Putamen (tissue), 1 donor: ENCODE results near the gene DNASE1L3.

ENCODE experiments used
- DNase-seq: peaks from one replicate; pipeline ENCODE4 v3.0.0-alpha.2; 2016; ENCODE audit warnings: low spot score

DNASE1L3 gene

DNA sequence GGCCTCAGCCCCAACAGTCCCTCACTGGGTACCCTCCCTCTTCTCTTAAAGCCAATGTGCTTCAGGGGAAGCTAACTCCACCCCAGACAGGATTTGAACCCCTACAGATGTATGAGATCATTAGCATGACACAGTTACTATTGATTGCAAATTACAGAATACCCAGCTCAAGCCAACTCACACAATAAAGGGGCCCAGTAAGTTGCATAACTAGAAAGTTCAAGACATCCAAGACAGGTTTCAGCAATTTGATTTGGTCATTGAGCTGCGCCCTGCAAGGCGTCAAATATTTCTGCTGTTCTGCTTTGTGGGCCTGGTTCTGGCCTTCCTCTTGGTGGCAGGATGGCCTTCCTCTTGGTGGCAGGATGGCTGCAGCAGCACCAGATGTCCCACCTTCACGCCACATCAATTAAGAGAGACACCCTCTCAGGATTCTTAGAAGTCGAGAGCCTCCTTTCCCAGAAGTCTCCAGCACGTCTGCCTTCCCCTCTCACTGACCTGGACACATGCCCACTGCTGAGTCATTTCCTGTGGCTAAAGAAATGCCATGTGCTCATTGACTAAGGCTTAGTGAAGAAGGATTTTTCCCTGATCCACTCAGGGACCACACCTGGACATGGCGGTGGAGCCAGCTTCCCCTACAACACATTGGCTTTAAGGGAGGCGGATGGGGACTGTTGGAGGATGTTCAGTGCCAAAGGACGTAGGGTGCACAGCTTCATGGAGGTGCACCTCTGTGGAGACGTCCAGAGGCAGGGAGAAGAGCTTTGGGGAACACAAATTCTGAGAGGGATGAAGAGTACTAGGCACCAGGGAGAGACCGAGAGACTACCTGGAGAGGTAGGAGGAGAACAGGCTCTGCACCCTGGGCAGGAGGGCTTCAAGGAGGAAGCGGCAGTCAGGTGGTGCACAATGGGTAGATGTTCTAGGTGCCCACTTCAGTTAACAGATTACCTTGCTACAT, 49.1 kb downstream of the DNASE1L3 start:
- no peak for DNase-seq

DNA sequence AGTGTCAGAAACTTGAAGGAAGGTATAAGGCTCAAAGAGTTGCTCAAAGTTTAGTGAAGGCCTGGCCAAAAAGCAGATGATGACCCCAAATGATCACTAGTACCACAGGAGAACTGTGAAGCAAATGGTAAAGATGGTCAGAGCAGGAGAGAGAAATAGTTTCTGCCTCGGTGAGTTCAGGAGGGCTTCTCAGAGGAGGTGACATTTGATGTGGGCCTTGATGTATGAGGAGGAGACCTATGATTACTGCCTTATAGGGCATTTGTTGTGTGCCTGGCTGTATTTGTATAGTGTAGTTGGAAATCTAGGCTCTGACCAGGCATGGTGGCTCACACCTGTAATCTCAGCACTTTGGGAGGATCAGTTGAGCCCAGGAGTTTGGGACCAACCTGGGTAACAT, 50.4 kb downstream of the DNASE1L3 start:
- DNase-seq = no peak

DNA sequence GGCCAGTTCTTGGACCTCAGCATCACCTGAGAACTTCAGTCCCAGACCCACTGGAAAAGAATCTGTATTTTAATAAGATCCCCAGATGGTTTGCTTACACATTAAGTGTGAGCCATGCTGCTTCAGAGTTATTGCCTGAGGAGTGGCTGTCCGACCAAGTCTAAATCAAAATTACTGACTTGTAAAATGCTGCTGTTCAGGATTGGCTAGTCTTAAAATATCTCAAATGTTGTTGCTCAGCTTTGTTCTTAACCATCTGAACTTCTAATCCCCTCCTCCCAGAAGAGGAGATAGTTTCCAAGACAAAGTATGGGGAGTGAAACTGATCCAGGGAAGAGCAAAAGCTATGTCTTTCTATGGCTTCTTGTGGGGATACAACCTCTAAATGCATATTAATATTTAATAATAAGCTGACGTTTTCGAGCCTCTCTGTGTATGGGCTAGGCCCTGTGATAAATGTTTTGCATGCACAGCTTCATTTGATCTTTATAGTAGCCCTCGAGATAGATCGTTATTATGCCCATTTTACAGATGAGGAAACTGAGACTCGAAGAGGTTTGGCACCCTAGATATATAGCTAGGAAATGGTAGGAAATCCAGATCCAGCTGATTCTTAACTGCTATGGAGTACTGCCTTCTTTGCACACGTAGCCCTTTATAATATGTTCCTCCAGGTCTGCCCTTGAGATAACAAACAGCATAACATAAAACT, 52.2 kb downstream of the DNASE1L3 start:
- no peak for DNase-seq

DNA sequence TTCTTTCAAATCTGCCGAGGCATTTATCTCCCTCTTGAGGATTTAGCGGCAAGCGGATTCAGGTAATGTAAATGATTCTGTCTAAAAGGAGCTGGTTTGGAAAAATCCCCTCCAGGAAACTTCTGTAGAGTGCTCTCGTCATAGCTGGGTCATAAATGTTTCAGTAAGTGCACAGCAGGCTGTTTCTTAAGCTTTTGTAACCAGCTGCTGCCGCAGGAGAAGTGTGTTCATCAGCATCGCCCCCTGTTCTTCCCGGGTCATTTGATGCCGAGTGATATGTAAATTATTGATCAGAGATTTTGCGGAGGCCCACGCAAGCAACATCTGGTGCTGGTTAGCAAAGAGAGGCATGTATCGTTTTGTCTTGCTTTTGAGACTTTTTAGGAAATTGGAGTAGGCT, 53.1 kb downstream of the DNASE1L3 start:
- DNase-seq = no peak

DNA sequence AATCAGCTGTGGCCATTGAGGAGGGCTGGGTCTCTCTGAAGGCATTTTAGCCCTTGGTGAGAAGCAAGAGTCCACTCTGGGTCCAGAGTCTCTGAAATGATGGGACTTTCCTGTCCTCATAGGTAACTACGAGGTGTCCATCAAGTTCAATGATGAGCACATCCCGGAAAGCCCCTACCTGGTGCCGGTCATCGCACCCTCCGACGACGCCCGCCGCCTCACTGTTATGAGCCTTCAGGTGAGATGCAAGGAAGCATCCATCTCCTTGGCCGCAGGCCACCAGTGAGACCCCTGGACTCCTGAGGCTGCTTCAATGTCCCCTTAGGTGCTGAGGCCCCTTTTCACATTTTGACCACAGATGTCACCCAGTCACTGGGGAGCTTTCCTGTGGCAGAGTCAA, 54.9 kb downstream of the DNASE1L3 start:
- DNase-seq = no peak

DNA sequence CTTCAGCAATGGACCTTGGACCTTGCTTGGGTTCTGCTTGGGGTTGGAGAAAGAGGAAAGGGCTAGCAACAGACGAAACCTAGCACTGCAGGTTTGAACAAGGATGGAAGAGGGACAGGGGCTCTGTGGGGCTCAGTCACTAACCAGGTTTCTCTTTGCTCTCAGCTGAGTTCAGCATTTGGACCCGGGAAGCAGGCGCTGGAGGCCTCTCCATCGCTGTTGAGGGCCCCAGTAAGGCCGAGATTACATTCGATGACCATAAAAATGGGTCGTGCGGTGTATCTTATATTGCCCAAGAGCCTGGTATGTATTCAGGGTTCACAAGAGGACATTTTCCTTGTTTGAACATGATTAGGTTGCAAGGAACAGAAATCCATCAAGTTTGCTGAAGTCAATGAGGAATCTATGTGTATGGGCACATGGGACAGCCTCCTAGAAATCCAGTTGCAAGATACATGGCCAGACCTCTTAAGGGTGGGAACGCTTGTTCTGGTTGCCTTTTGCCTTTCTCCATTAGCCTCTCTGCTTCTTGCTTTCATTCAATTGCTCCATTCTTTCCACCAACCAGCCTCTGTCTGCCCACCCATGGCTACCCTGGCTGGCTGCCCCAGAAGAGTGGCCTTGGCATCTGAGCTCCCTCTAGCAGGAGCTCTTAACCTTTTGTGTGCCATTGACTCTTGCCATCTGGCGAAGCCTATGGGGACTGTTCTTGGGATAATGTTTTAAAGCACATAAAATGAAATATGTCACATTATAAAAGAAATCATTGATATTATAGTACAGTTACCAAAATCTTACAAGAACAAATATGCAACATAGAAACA, 55.9 kb downstream of the DNASE1L3 start:
- DNase-seq = no peak

DNA sequence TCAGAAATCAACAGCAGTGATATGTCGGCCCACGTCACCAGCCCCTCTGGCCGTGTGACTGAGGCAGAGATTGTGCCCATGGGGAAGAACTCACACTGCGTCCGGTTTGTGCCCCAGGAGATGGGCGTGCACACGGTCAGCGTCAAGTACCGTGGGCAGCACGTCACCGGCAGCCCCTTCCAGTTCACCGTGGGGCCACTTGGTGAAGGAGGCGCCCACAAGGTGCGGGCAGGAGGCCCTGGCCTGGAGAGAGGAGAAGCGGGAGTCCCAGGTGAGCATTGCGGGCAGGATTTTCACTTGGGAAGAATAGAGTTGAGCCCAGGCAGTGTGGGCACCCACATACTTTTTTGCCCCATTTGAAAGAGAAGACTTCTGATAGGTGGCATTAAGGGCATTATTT, 57.4 kb downstream of the DNASE1L3 start:
- no peak for DNase-seq

DNA sequence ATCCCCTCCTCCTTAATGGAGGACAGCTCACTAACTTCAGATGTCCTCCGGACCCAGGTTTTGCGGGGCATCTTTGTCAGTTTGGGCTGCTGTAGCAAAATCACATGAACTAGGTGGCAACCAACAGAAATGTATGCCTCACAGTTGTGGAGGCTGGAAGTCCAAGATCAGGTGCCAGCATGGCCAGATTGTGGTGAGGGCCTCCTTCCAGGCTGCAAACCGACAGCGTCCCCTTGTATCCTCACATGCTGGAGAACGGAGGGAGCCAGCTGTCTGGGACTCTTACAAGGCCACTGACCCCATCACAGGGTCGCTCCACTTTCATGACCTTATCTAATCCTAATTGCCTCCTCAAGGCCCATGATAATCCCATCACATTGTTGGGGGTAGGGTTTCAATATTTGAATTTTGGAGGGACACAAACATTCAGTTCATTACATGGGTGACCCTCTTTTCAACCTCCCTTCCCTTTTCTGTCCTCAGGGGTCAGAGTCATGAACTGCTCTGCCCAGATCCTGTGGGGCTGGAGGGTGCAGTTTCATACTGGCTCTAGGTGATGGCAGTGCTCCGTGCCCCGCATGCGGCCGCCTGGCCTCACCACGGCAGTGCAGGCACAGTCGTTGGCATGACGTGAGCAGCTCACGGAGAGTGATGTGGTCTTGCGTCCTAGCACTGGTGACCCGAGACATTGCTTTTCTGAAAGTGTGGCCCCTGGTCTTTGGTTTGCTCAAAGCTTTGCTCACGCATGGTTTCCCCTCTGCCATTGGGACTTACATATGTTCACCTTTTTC, 58.4 kb downstream of the DNASE1L3 start:
- no peak for DNase-seq

DNA sequence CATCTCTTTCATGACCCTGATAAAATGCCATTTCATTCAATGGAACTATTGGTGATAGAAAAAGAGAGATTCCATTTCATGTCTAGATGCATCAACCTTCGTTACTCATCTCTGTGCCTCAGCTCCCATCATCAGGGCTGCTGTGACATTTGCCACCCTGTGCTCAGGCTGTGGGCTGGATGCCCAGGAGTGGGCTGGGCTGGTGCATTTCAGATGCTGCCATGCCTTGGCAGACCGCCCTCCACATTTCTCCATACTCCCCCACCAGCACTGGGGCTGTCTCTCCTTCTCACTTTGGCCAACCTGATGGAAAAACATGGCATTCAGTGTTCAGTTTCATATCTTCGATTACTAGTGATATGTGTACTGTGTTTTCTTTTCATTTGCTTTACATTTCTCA, 59.1 kb downstream of the DNASE1L3 start:
- DNase-seq = peak; percentile 53

DNA sequence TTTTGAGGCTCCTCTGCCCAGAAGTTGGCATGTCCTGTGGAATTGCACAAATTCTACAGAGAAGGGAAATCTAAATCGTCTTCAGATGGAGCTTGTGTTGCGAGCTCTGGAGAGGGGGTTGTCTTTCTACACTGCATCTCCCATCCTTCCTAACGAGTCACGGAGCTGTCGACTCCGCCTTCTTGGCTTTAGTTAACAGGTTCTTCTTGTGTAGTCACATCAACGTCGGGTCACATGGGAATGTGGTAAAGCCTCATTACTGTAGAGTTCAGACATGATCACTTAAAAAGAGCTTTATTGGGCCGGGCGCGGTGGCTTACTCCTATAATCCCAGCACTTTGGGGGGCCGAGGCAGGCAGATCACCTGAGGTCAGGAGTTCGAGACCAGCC, 60.0 kb downstream of the DNASE1L3 start:
- DNase-seq = no peak

DNA sequence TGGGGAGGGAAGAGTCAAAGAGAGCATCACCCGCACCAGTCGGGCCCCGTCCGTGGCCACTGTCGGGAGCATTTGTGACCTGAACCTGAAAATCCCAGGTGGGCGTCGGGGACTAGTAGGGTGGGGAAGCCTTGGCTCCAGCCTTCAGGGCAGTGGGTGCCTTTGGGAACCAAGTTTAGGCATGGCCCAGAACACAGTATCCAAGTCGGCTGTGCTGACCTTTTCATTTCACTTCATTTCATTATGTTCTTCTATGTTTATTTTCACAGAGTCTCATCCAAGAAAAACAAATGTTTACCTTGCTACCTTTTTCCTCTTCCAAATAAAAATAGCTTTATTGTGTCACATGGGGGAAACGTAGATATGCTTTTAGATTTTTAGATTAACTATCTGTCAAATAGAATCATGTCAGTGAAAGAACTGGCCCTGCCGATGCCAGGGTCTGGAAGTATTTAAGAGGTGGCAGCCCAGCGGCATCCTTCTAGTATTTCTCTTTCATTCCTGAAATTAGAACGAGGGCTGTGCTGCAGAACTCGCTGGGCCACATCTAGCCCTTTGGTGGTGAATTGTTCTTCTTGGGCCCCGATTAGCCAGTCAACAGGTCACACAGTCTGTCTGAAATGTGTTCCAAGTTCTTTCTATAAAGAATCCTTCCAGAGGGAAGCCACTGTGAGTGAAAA, 60.5 kb downstream of the DNASE1L3 start:
- no peak for DNase-seq

DNA sequence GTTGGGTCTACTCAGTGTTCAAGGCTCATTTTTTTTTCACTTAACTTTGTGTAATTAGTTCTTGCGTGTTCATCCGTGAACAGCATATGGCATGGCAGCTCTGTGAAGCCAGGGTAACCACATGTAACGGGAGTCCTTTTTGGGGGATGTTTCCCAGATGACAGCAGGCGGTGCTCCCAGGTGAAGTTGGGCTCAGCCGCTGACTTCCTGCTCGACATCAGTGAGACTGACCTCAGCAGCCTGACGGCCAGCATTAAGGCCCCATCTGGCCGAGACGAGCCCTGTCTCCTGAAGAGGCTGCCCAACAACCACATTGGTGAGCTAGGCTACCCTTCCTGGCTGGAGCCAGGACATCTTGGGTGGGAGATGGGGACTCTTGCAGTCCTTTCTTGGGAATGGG, 62.7 kb downstream of the DNASE1L3 start:
- no peak for DNase-seq

DNA sequence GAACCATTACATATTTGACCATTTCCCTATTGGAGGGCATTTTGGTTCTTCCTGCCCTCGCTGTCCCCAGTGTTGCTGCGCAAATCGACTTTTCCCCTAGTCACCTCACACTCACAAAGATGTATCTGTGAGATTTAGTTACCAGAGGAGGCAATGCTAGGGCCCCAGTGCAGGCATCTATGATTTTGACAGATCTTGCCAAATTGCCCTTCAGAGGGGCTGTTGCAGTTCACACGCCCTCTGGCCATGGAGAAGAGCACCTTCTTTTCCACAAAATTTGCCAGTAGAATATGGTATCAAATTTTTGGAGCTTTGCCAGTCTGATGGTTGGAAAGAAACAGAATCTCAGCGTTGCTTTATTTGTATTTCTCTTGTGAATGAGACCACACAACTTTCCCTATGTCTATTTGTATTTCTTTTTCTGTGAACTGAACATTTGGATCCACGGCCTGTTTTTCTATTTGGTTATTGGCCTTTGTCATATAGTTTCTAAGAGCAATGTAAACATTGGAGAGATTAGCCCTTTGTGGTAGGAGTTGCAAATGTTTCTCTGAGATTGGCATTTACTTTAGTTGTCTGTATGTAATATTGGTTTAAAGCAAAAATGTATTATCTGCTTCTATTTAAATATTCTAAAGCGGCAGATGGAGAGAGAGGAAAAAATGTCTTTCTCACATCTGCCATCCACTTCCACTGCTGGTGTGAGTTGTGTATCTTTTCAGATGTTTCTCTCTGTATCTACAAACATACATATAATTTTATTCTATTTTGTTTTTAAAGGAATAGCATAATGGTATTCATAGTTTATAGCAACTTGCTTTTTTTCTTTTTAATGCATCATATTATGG, 66.1 kb downstream of the DNASE1L3 start:
- DNase-seq = no peak

DNA sequence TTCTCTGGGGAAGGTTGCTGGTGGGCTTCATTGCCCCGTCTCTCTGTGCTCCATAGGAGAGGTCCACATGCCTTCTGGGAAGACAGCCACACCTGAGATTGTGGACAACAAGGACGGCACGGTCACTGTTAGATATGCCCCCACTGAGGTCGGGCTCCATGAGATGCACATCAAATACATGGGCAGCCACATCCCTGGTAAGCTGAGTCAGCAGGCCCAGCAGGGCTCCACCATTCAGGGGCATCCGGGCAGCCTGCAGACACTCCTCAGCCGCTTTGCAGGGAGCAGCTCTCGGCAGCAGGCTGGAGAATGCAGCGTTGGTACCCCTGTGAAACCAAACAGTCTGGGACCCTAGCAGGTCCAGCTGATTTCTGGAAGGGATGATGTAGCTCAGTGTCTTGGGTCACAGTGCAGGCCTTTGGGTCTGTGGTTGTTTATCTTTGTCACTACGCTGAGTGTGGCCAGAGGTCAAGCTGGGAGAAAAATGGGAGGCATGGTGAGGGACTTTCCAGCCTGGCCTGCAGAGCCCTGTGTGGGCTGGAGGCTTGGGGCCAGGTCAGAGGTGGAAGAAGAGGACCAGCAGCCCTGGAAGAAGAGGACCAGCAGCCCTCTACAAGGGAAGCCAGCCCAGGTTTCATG, 67.2 kb downstream of the DNASE1L3 start:
- DNase-seq = no peak
